Fibroblast of the aortic adventitia (primary cell): ENCODE measurements around the gene GBA2. TPM values are rescaled to one million over a fixed set of nuclear protein-coding genes. Genes with fewer than 3 reads are reported as not detected.

ENCODE experiments used
- DNase-seq: peaks from one replicate; pipeline ENCODE4 v3.0.0-alpha.2; 2010; ENCODE audit warnings: low read depth
- H3K4me3 ChIP-seq: 2 replicates; pipeline ENCODE4 v1.5.1; 2011; ENCODE audit warnings: low read depth, mild to moderate bottlenecking, control low read depth, low read length, moderate library complexity
- total RNA-seq: library from RNA; depleted of rRNA; stranded (reverse); fragments of >200 nt; gene quantifications from 2 replicates; pipeline ENCODE4 v1.2.3, GENCODE V29; 2012; ENCODE audit warnings: low replicate concordance
- TF ChIP-seq, protein P1 (sequence below): IDR thresholded peaks from 2 replicates; pipeline ENCODE4 v1.5.1; 2011; ENCODE audit warnings: mild to moderate bottlenecking, low read length, control low read depth, inconsistent platforms; ENCODE audit not compliant: insufficient read depth

GBA2 gene
- total RNA-seq, 1 donor: 25.5 TPM

DNA sequence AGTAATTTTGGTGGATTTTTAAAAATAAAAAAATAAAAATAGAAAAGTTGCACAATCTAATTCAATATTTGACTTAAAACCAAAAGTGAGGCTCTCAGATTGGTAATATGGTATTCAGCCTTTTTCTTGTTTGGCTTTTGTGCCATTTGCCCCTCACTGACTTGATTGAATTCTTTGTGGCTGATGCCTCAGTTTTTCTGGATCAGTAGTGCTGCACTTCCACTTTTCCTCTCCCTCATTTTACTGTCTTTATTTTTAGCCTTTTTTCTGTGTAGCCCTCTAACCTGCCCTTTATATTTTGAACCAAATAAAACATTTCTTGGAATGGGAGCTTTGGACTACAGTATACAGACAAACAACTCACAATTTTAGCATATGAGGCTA lies 8.9 kb upstream of the GBA2 start:
- DNase-seq: no peak
- TF ChIP-seq, protein P1, sequence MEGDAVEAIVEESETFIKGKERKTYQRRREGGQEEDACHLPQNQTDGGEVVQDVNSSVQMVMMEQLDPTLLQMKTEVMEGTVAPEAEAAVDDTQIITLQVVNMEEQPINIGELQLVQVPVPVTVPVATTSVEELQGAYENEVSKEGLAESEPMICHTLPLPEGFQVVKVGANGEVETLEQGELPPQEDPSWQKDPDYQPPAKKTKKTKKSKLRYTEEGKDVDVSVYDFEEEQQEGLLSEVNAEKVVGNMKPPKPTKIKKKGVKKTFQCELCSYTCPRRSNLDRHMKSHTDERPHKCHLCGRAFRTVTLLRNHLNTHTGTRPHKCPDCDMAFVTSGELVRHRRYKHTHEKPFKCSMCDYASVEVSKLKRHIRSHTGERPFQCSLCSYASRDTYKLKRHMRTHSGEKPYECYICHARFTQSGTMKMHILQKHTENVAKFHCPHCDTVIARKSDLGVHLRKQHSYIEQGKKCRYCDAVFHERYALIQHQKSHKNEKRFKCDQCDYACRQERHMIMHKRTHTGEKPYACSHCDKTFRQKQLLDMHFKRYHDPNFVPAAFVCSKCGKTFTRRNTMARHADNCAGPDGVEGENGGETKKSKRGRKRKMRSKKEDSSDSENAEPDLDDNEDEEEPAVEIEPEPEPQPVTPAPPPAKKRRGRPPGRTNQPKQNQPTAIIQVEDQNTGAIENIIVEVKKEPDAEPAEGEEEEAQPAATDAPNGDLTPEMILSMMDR: no peak
- H3K4me3 ChIP-seq: no peak overlapping the region

DNA sequence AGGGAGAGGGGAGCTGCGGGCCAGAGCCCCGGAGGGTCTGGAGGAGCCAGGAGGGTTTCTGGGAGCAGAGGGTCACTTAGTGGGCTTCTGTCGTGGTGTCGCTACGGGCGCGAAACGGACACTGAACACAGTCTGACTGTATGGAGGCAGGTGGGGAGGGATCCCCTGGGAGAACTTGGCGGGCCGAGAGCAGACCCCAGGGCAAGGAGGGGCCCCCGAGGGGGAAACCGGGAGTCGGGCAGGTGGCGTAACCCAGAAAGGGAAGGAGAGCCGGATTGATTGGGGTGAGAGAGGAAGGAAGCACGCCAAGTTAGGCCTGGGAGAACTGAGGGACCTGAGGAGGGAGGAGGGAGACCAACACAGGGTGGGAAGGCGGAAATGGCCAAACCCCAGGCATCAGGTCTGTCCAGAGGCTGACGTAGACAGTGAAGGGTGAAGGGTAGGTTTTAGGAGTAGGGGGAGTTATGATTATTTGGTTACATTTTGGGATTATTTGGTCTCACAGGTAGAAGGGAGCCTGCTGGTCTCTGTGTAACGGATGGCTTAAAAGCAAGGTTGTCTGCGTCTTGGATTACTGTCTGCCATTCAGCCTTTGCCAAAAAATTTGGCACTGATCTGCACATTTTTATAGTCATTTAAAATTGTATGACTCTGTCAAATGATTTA lies 8.3 kb upstream of the GBA2 start:
- TF ChIP-seq, protein P1: no peak
- DNase-seq: no peak
- no peak overlapping the region for H3K4me3 ChIP-seq

DNA sequence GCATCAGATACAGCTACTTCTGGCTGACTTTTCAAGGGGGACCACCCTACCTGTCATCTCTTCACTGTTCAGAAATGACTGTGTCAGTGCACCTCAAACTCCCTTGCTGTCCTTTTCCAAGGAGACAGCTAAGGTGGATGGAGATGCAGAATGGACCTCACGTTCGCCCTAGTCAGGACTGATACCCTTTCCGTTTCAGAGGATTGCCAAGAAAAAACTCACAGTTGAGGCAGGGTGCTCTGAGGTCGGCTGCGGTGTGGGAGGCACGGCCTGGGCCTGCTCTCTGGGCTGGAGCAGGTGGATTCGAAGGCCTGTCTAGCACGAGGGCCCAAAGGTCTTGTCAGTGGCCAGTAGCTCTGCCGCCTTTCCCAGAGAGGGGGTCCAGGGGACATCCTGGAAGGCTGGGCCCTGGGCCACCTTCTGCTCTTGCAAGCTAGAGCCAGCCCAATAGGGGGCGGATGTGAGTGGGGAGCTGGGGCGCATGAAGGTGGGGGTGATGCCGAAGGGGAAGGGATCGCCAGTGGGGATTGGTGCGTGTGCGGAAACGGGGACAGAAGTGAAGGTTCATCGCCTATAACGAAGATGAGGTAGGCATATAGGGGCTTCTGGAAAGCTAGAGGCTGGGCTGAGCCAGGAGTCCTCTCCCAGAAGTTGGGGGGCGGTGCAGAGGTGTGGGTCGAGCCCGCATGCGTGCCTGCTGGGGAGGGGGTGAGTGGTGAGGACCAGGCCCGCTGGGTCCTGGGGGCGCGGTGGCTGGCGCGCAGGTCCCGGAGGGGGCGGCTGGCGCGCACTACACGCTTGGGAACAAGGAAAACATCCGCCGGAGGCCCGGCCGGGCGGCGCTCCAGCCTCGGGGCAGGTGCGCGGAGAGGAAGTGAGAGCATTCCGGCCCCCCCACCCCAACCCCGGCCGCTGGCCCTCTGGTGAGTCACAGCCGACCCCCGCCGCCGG lies 7.5 kb upstream of the GBA2 start:
- DNase-seq: no peak
- TF ChIP-seq, protein P1: peak; percentile 58
- H3K4me3 ChIP-seq: peak overlapping the region; percentile 44

DNA sequence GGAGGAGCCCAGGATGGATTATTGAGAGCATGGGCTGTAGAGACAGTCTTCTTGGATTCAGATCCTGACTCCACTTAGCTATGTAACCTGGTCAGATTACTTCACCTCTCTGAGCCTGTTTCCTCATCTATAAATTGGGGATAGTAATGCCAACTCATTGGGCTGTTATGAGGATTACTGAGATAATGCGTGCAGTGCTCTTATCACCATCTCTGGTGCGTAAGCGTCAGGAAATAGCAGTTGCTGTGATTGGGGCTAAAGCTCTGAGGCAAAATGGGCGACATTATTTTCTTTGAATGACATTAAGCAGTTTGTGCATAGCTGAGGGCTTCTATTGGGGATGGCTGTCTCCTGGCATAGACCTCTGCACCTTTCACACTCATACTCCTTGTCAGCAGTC lies 6.0 kb upstream of the GBA2 start:
- TF ChIP-seq, protein P1: no peak
- no peak overlapping the region for H3K4me3 ChIP-seq
- DNase-seq: no peak

DNA sequence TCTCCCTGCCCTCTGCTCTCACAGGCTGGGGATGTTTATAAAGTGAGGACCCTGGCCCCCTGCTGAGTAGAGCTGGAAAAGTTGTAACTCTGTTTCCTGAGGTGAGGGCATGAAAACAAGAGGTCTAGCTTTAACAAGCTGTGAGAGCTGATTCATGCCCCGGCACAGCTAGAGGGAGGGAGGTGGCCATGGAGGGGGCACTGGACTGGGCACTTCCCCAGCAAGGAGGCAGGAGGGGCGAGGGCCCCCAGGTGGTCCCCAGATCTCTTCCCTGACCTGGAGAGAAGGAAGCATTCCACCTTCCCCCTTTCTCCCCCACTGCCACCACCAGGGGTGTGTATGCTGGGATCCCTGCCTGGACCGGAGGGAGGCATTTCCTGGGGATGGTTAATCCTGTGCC lies 5.2 kb upstream of the GBA2 start, which contains the start of gene MSMP:
Gene MSMP, minus strand, starts transcription at position 13 of the 400 bp plus-strand sequence. CDS start 147 bp downstream, outside the sequence.
- DNase-seq: no peak
- H3K4me3 ChIP-seq: no peak within 1 kb of the TSS
- TF ChIP-seq, protein P1: no peak

DNA sequence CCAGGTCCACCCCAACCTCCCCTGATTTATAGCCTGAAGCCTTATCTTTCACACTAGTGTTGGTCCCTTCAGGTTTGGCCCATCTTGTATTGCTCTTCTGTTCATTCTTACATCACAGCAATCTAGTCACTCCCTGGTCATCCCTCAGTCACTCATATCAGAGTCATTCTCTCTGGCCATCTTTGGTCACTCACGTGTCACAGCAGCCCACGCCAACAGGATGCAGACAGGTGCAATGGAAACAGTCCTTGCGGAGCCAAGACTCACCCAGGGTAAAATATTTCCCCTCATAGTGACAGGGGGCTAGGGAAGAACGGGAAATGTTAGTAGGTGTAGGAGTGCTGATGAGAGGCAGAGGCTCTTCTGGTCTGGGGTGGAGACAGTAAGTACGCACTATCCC lies 4.4 kb upstream of the GBA2 start:
- DNase-seq: no peak
- TF ChIP-seq, protein P1: no peak
- H3K4me3 ChIP-seq: no peak overlapping the region
